HG03378 (cell line): ENCODE results near the gene KIF3A.

Experiments
- ATAC-seq: cut with Tn5 transposase; IDR thresholded peaks from one replicate; pipeline ENCODE4 v1.9.1; 2021; ENCODE audit warnings: mild to moderate bottlenecking, moderate library complexity; ENCODE audit not compliant: unreplicated experiment

Gene KIF3A

DNA sequence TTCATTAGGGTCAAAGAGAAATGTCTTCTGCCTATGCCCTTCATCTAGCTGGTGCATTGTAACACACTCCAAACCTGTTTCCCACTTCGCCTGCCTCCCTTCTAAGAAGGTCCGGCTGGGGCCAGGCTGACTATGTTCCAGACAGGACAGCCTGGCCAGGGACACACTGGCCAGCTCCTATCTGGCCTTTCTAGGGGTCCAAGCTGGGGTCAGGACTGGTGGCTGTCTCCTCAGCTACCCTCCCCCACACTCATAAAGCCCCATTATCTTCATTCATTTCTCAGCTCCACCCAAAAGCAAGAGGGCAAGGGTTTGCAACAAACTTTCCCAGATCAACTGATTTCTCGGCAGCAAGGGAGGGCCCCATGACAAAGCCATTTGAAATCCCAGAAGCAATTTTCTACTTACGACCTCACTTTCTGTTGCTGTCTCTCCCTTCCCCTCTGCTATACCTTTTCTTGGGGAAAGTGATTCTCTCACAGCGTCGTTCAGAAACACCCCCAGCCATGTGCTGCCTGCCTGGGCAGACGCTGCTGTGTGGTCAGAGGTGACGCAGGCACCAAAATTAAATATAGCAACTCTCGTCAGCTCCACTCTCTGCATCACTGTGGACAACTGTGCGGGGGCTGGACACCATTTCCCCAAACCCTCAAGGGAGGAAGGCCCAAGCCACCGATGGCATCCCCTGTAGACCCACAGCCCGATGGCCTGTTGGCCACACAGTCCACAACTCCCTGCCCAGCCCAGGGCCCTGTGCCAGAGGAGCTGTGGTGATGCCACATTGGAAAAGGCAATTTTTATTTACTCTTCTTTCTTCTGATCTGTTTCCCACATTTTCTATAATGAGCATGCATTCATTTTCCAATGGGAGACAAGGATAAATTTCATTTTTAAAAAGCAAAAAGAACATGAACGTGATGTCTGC is 73.3 kb downstream of the KIF3A start:
- ATAC-seq = peak; percentile 53

DNA sequence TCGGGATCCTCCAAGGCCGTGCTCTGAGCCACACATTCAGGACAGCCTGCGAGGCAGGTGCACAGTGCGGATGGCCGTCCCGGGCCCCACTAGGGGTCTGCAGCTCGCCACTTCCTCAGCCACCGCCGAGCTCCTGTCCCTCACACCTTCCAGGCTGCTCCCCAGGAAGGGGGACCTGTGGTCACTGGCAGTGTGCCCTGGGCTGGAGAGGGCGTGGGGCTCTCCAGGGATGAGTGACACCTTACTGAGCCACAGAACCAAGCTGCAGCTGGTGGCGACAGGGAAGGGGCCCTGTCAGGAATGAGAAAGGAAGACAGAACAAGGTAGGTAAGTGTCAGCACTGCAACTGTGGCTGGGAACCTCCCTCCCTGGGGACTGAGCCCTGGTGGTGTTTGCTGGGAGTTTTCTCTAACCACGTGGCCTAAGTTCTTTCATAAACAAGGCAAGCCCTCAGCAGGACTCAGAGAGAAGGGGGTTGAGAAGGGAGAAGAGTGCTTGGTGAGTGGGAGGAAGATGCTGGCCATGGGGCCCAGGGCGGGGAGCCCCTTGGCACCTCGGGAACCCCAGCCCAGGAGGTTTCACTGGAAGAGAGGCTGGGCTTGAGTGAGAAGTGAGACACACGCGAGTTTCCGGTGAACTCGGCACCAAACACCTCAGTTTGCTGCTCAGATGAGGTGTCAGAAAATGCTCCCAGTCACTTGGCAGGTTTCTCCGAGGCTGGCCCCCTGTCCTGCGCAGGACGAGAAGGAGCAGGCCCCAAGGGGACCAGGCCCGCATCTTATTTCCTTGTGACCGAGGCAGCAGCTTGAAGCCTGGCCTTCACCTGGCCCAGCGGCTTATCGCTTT is 74.2 kb downstream of the KIF3A start:
- peak; percentile 67 for ATAC-seq

DNA sequence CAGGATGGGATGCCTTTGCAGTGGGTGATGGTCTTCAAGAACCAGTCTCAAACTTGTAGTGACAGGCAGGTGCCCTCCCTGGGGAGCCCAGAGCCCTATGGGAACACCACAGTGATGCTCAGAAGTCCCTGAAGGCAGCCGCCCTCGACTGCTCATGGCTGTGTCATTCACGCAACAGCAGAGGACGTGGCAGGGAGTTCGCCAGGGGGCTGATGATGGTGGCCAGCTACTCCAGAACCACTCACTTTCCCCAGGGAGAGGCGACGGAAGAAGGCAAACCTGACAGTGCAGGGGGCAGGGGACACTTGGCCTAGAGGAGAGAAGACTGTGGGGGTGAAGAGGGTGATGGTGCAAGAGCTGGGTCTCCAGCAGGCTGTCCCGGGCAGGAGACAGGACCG is 75.3 kb downstream of the KIF3A start:
- no peak for ATAC-seq

DNA sequence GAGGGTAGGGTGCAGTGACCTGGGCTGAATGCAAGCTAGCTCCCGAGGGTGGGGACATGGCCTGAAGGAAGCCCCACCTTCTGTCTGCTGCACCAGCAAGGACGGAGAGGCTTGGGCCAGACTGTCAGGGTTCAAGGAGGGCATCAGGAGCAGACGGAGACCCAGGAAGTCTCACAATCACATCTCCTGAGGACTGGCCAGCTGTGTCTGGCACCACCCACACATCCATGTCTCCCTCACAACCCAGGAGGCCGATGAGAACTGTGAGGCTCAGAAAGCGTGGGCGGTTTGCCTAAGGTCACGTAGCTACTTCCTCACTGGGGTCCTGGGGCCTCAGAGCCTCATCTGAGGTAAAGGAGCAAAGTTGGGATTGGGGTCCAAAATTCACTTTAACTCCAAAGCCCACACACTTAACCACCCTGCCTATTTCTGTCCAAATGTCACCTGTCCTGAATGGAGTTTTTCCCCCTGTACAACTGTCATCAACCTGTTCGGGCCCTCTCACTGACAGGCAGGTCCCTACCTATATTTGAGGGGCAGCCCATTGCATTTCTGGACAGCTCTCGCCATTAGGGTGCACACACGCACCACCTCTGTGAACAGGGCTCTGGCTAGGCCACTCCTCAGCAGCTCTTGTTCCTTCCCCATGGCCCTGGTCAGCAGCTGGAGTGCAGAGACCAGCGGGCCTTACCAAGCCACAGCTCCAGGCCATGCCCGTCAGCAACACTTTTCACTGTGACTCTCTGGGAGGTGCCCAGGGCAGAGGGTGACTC is 75.9 kb downstream of the KIF3A start:
- no peak for ATAC-seq

DNA sequence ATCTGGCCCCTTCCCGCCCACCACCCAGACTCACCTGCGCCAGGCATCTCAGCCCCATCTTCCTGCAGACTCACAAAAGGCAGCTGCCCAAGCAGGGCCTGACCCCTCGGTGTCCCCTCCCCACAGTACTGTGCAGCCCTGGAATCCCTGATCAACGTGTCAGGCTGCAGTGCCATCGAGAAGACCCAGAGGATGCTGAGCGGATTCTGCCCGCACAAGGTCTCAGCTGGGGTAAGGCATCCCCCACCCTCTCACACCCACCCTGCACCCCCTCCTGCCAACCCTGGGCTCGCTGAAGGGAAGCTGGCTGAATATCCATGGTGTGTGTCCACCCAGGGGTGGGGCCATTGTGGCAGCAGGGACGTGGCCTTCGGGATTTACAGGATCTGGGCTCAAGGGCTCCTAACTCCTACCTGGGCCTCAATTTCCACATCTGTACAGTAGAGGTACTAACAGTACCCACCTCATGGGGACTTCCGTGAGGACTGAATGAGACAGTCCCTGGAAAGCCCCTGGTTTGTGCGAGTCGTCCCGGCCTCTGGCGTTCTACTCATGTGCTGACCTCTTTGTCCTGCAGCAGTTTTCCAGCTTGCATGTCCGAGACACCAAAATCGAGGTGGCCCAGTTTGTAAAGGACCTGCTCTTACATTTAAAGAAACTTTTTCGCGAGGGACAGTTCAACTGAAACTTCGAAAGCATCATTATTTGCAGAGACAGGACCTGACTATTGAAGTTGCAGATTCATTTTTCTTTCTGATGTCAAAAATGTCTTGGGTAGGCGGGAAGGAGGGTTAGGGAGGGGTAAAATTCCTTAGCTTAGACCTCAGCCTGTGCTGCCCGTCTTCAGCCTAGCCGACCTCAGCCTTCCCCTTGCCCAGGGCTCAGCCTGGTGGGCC is 77.5 kb downstream of the KIF3A start:
- no peak for ATAC-seq

DNA sequence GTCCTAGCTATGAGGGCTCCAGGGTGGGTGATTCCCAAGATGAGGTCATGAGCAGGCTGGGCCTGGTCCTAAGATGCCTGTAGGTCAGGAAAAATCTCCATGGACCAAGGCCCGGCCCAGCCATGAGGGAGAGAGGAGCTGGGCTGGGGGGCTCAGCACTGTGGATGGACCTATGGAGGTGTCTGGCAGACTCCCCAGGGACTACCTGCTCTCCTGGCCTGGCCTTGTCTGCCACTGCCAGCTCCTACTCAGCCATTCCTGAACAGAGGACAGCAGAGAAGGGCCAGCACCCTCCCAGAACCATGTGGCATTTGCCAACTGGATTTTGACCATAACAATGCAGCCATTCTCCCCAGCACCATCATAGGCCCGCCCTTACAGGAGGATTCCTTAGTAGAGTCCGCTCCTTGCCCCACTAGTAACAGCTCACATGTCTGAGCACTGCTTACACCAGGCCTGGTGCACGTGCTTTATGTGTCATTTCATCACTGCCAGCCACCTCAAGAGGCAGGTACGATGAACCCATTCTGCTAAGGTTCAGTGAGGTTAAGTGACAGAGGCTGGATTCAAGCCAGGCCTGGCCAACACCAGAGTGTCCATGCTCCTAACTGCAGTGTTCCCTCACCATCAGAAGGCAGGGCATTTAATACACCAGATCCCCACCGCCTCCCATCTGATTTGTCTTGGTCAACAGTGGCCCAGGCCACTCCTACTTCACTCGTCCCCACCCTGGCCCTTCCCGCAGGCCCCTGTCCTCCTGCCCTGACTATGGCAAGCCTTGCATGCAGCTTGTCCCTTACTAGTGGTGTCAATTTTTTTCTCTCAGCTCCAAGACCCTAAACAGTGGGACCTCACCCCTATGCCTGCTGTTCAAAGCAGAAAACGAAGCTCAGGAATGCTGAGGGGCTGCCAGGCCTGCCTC is 78.7 kb downstream of the KIF3A start:
- no peak for ATAC-seq

DNA sequence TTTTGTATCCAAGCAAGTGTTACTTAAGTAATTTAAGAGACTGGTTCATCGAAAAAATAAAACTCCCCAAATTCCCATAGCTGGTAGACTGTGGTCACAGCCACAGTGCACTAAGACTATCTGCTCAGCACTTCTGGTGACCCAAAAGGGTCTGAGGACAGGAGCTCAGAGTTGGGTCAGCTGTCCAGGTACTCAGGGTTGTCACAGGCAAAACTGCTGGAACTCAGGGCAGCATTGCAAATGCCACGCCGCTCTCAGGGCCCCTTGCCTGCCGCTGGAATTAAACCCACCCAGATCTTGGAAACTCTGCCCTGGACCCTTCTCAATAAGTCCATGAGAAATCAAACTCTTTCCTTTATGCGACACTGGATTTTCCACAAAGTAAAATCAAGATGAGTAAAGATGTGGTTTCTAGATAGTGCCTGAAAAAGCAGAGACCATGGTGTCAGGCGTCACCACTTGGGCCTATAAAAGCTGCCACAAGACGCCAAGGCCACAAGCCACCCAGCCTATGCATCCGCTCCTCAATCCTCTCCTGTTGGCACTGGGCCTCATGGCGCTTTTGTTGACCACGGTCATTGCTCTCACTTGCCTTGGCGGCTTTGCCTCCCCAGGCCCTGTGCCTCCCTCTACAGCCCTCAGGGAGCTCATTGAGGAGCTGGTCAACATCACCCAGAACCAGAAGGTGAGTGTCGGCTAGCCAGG is 79.5 kb downstream of the KIF3A start, which contains the start of gene IL13:
Gene IL13 (plus strand): TSS at position 498 of the 705 bp plus-strand sequence. CDS start 14 bp downstream, at position 512.
- ATAC-seq = no peak

DNA sequence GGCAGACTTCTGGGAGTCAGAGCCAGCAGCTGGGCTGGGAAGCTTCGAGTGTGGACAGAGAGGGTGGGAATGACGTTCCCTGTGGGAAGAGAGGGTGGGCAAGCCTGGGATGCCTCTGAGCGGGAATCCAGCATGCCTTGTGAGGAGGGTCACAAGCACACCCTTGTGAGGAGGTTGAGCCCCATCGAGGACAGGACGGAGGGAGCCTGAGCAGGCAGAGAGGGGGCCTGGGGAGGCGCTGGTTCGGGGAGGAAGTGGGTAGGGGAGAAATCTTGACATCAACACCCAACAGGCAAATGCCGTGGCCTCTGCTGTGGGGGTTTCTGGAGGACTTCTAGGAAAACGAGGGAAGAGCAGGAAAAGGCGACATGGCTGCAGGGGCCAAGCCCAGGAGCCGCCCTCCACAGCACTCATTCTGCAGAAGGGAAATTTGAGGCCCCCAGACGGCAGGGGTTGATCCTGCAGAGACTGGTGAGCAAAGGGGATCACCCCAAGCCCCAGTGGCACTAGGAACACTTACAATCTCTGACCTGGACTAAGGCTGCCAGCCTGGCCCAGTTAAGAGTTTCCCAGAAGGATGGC is 80.5 kb downstream of the KIF3A start:
- no peak for ATAC-seq

DNA sequence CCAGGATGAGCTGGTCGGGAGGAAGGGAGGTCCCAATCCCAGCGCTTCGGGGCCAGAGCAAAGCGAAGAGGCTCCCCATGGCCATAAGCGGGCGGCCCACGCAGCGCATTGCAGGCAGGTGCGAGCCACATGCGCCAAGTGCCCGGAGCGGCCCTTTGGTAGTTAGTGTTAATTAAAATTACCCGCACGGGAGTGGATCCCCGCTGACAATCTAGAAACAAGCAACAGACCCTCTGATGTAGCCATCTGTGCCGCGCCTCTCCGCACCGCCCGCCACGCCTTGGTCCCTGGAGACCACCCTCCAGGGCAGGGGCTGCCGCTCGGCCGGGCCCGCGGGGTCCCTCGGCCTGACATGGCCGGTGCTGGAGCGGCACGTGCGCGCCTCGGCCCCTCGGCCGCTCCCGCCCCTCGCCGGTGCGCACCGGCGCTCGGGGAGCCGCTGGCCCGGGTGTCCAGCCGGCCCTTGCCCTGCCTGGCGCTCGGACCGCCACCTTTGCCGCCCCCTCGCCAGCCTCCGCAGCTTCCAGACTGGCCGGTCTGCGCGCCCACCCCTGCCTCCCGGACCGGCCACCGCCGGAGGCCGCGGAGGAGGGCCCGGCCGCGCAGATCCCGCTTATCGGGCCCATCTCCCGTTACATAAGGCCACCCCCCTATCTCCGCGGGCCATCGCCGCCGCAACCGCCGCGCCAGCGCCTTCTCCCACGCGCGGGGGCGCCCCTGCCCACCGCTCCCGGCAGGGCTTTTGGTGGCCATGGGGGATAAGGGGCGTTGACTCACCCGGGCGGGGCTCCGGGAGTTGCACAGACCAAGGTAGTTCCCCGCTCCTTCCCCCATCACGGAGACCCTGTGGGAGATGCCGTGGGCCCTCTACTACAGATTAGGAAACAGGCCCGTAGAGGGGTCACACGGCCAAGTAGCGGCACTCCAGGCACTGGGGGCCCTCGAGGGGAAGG is 81.2 kb downstream of the KIF3A start:
- ATAC-seq = no peak

DNA sequence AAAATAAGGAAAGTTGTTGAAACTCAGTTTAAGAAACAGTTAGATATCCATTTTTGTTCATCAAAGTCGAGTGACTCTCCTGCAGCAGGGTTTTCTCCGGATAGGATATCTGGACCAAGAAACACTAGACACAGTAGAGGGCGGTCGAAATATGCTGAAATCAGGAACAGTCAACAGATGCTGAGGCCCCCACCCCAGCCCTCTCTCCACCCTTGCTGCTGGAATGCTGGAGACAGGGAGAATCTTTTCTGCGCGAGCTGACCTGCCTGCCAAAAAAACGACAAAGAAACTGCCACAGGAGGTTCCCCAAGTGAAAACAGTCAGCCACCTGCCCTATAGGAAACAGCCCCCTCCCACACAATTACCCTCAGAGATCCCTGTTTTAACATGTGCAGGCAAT is 83.6 kb downstream of the KIF3A start:
- ATAC-seq = no peak

DNA sequence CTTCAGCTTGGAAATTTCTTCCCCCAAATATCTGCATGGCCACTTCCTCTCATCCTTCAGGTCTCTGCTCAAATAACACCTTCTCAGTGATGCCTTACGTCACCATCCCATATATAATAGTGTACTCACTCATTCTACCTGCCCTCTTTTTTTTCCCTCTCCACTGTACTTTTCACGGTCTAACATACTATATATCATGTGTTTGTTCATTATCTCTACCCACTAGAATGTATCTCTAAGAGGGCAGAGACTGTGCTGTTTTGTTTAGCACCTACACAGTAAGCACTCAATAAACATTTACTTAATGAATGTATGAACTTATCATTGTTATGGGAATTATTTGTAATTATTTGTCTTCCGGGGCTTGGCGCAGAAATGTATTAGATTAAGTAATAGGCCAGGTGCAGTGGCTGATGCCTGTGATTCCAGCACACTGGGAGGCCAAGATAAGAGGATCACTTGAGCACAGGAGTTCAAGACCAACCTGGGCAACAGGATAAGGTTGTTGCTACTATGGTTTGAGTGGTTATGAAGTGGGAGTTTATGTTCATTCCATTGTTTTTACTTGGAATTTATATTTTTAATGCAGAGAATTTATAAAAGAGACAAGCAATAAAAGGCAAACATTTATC is 85.4 kb downstream of the KIF3A start:
- no peak for ATAC-seq

DNA sequence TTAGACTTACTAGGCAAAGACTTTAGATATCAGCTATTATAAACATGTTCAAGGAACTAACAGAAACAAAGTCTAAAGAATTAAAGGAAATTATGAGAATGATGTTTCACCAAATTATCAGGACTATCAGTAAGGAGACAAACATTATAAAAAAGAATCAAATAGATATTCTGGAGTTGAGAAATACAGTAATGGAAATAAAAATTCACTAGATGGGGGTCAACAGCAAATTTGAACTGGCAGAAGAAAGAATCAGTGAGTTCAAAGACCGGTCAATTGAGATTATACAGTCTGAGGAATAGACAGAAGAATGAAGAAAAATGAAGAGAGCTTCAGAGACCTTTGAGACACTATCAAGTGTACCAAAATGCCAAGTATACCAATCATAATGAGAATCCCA is 89.0 kb downstream of the KIF3A start:
- ATAC-seq = no peak

DNA sequence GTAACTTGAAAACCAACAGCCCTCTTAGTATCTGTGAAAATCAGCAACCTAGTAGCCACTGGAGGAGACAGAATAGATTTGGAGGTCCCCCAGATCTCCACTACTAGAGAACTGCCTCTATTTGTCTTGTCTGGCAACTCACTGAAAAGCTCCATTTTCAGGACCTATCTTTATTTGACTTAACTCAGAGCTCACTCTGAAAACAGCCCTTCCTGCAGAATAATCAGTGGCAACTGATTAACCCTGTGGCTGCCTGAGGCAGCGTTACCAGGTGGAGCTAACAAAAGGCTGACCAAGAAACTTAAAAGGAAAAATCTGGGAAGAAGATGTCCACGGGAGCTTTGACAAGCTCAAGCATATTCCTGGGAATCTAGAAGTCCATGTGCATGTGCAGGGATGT is 89.9 kb downstream of the KIF3A start:
- no peak for ATAC-seq

DNA sequence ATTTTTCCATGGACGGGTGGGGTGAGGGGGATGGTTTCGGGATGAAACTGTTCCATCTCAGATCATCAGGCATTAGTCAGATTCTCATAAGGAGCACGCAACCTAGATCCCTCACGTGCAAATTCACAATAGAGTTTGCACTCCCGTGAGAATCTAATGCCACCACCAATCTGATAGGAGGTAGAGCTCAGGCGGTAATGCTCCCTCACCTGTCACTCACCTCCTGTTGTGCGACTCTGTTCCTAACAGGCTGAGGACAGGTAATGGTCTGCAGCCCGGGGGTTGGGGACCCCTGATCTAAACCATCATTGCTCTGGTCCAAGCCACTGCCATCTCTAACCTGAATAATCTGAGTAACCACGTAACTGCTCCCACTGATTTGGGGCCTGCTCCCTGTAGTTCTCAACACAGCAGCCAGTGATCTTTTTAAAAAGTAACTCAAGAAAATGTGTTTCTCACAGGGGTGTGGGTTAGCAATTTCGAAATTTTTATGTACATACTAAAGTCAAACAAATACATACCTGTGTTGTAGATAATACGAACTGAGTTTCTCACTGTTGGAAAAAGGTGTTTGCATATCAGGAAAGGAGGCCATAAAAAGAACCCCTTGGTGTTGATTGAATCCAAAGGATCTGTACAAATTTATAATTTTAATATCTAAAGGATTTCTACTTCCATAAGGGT is 90.6 kb downstream of the KIF3A start:
- no peak for ATAC-seq

DNA sequence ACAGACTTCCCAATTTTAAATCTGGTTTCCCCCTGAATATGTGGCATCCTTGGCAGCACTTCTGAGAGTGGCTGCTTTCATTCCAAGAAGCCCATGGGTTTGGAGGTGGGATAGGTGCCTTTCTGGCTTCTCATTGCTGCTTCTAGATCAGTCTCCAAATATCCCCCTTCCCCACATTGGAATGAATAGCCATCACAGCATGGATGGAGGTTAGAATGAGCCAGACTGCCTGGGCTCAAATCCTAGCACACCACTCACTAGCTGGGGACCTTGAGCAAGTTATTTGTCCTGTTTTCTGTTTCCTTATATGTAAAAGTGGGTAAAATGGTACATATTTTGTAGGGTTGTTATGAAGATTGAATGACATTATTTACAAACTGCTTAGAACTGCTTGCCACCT is 93.2 kb downstream of the KIF3A start:
- ATAC-seq = no peak
